ENCODE measurements around the gene CDAN1.

CDAN1 gene

GRCh38 chr15:42704492-42704926, 32.4 kb downstream of the CDAN1 start:
- peak; percentile 54 for DNase-seq

GRCh38 chr15:42696626-42697025, 40.3 kb downstream of the CDAN1 start:
- DNase-seq: no peak

DNA sequence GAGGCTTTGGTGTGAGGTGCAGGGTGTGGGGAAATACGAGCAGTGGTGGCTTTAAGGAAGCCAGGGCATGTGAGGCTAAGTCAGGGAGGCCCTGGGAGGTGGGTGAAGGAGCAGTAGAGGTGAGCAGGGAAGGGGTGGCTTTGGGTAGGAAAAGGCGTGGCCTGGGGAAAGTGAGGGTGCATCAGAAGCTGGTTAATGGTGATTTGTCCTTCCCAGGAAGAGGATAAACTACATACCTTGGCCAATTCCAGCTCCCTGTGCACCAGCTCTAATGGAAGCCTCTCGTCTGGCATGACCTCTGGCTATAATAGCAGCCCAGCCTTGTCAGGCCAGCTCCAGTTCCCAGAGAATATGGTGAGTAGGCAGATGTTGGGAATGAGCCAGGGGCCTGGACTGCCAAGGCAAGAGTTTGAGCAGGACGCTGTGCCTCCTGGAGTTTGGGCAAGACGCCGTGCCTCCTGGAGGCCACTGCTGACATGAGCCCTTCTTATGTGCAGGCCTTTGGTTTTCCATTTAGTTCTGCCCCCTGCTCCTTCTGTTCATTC, 41.3 kb downstream of the CDAN1 start:
- no peak for DNase-seq

DNA sequence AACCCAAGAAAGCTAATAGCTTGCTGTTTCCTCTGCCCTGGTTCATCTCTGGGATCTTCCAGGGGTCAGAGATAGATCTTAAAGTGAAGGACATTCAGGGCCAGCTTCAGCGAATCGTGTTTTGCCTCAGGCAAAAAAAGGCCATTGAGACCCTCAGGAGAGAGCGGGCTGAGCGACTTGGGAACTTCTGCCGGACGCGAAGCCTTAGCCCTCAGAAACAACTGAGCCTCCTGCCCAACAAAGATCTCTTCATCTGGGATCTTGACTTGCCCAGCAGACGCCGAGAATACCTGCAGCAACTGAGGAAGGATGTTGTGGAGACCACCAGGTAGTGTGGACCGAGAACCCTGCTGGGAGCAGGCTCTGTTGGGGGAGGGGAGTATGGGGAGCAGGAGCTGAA, 42.5 kb downstream of the CDAN1 start:
- no peak for DNase-seq

- no peak for DNase-seq
These were observed 43.0 kb downstream of the CDAN1 start for GRCh38 chr15:42693942-42694341.

- DNase-seq: no peak
These were observed 43.4 kb downstream of the CDAN1 start for GRCh38 chr15:42693496-42693895.

DNA sequence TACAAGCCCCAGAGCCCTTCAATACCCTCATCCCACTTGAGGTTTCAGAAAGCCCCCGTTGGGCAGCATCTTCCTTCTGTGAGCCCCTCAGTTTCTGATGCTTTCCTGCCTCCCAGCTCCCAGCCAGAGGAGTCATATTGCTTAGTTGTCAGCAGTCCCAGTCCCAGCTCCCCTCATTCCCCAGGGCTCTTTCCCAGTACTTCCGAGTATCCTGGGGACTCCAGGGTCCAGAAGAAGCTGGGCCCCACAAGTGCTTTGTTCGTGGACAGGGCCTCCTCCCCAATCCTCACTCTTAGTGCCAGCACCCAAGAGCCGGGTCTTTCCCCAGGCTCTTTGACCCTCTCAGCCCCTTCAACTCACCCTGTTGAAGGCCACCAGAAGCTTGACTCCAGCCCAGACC, 43.9 kb downstream of the CDAN1 start:
- no peak for DNase-seq

GRCh38 chr15:42692536-42692935, 44.4 kb downstream of the CDAN1 start:
- DNase-seq: no peak

GRCh38 chr15:42691770-42692169, 45.2 kb downstream of the CDAN1 start:
- no peak for DNase-seq

GRCh38 chr15:42691308-42691707, 45.6 kb downstream of the CDAN1 start:
- DNase-seq: peak; percentile 6

DNA sequence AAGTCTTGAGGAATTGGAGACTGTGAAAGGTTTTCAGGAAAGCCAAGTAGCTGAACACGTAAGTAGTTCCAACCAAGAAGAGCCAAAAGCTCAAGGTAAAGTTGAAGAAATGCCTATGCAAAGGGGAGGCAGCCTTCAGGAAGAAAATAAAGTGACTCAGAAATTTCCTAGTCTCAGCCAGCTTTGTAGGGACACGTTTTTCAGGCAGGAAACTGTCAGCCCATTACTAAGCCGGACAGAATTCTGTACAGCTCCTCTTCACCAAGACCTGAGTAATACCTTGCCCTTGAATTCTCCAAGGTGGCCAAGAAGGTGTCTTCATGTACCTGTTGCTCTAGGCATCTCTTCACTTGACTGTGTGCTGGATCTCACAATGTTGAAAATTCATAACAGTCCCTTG, 48.6 kb downstream of the CDAN1 start:
- DNase-seq: no peak

DNA sequence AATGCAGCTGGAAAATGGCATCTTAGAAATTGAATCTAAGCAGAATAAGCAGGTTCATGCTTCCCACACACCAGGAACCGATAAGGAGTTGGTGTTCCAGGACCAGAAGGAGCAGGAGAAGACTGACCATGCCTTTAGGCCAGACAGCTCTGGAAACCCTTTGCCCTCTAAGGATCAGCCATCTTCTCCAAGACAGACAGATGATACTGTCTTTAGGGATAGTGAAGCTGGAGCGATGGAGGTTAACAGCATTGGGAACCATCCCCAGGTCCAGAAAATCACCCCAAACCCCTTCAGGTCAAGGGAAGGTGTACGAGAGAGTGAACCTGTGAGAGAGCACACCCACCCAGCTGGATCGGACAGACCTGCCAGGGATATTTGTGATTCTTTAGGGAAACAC, 49.2 kb downstream of the CDAN1 start:
- no peak for DNase-seq

- no peak for DNase-seq
These were observed 50.6 kb downstream of the CDAN1 start for GRCh38 chr15:42686281-42686680.

GRCh38 chr15:42681119-42681518, 55.8 kb downstream of the CDAN1 start:
- no peak for DNase-seq

DNA sequence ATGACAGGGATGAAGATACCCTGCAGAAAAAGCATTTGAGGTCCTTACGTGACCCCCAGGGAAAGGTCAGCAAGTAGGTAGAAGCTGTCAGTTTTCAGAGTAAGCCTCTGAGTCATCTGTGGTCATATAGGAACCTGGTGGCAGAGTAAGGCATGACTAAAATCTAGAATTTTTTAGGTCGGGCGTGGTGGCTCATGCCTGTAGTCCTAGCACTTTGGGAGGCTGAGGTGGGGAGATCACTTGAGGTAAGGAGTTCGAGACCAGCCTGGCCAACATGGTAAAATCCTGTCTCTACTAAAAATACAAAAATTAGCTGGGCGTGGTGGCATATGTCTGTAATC, 56.8 kb downstream of the CDAN1 start:
- DNase-seq: peak; percentile 77

DNA sequence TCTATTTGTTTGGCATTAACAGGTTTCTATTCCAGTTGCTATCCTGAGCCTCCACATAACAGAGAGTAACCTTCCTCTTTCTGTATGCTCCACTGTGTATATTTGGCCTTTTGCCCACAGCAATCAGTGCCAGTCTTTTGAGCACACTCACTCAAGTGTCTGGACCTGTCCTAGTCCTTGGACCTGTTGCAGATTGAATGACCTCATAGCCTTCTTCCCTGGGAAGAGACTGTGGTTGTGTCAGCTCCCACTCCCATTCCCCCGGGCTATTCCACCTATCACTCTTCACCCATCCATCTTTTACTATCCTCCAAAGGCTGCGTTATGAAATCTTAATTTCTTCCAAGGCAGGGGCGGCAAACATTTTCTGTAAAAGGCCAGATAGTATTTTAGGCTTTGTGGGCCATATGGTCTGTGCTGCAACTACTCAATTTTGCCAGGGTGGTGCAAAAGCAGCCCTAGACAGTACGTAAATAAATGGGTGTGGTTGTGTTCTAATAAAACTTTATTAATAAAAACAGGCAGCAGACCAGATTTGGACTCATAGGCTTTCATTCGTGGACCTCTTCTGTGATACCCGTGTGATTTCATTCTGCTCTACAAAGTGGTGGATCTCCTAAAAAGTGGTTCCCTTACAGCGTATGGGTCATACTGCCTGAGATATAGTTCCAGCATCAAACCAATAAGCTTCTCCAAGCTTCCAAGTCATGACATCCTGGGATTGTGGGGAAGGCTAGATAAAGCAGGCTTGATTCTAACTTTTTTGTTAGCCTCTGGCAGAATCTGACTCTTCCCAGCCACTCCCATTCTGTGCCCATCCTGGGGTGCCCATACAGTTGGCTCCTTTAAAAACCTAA, 57.4 kb downstream of the CDAN1 start:
- DNase-seq: no peak

- no peak for DNase-seq
These were observed 61.9 kb downstream of the CDAN1 start for GRCh38 chr15:42675021-42675420.

GRCh38 chr15:42674472-42674871, 62.5 kb downstream of the CDAN1 start:
- no peak for DNase-seq

Measured in stimulated activated CD4-positive, alpha-beta T cell treated with anti-CD3 and anti-CD28 coated beads, Interleukin-1b, Interleukin-23, amount 100 ng/mL, for 48 hours (primary cell).